ENCODE measurements around the gene SERPINA6.

Gene SERPINA6

DNA sequence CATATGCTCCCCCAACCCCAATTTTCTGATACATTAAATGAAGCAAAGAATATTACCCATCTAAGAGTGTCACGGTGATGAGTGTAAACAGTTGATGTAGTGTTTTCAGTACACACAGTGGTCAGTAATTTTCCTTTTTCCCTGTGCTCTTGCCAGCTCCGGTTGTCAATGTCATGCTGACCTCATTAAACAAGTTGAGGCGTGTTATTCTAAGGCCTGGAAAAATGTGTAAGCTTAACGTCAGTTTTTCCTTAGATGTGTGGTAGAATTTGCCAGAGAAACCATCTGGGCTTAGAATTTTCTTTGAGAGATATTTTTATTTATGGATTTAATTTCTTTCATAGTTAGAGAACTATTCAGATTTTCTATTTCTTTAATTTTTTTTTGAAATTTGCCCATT lies 11.7 kb upstream of the SERPINA6 start:
- H3K4me3 ChIP-seq (replicated peaks; ENCODE audit: low read depth, low read length) = no peak overlapping the region
- no peak for DNase-seq (ENCODE audit: low read depth)
- TF ChIP-seq, protein P1, sequence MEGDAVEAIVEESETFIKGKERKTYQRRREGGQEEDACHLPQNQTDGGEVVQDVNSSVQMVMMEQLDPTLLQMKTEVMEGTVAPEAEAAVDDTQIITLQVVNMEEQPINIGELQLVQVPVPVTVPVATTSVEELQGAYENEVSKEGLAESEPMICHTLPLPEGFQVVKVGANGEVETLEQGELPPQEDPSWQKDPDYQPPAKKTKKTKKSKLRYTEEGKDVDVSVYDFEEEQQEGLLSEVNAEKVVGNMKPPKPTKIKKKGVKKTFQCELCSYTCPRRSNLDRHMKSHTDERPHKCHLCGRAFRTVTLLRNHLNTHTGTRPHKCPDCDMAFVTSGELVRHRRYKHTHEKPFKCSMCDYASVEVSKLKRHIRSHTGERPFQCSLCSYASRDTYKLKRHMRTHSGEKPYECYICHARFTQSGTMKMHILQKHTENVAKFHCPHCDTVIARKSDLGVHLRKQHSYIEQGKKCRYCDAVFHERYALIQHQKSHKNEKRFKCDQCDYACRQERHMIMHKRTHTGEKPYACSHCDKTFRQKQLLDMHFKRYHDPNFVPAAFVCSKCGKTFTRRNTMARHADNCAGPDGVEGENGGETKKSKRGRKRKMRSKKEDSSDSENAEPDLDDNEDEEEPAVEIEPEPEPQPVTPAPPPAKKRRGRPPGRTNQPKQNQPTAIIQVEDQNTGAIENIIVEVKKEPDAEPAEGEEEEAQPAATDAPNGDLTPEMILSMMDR (IDR thresholded peaks at IDR 0.05; ENCODE audit: low read length, missing control alignments) = no peak

DNA sequence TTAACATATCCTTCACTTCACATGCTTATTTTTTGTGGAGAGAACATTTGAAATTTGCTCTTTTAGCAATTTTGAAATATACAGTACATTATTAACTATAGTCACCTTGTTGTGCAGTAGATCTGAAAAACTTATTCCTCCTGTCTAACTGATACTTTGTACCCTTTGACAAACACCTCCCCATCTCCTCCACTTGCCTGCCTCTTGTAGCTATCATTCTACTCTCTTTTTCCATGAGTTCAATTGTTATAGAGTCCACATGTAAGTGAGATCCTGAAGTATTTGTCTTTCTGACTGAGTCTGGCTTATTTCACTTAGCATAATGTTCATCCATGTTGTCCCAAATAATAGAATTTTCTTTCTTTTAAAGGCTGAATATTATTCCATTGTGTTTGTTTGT lies 9.5 kb upstream of the SERPINA6 start:
- DNase-seq (ENCODE audit: low read depth) = no peak
- TF ChIP-seq, protein P1 (IDR thresholded peaks at IDR 0.05; ENCODE audit: low read length, missing control alignments) = no peak
- no peak overlapping the region for H3K4me3 ChIP-seq (replicated peaks; ENCODE audit: low read depth, low read length)

DNA sequence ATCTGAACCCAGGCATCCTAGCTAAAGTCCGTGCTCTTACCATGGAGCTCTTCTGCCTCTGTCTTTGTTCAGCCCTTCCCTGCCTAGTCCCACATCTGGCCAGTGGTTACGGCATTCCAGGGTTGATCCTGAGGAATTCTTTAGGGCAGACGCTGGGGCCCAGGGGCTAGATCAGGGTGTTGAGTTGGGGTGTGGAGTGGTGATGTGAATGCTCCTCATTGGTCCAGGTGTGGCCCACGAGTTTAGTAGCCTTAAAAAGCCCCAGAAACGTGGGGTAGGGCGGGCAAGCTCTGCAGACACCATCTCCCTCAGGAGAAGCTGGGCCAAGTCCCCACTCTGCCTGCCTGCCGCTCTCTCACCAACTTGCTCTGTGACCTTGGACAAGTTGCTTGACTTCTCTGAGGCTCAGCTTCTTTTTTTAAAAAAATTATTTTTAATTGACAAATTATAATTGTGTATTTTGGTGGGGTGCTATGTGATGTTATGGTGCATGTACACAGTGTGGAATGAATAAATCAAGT lies 9.0 kb upstream of the SERPINA6 start:
- TF ChIP-seq, protein P1 (IDR thresholded peaks at IDR 0.05; ENCODE audit: low read length, missing control alignments) = no peak
- DNase-seq (ENCODE audit: low read depth) = no peak
- H3K4me3 ChIP-seq (replicated peaks; ENCODE audit: low read depth, low read length) = no peak overlapping the region

DNA sequence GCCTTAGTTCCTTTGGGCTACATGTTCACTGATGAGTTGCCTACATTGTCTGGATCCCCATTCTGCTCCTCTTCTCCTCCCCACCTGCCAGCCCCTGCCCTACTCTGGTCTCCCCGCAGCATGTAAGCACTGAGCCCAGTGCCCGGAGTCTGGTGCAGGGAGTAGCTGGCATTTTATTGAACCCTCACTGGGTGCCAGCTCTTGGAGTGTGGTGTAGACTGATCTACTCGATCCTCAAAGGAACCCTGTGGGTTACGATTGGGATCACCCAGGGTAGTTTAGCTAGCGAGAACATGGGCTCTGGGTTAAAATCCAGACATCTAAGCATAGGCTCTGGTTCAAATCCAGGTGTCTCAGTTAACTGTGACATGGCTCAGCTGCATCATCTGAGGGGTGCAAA lies 8.3 kb upstream of the SERPINA6 start:
- H3K4me3 ChIP-seq (replicated peaks; ENCODE audit: low read depth, low read length) = no peak overlapping the region
- no peak for DNase-seq (ENCODE audit: low read depth)
- TF ChIP-seq, protein P1 (IDR thresholded peaks at IDR 0.05; ENCODE audit: low read length, missing control alignments) = no peak

DNA sequence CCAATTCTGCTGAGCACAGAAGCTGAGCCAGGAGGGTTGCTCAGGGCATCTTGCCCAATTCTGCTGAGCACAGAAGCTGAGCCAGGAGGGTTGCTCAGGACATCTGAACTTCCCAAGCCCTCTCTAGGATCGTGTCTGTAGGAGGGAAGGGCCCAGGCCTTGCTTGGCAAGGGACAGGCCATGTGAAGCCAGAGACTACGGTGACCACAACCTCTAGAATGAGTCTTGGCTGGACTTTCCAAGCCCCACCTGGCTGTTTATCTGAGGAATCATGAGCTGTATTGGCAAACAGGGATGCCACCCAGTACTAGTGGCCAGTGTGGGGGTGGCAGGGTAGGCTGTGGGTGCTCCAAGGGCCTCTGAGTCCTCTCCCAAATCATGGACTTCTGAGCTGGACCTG lies 7.7 kb upstream of the SERPINA6 start:
- TF ChIP-seq, protein P1 (IDR thresholded peaks at IDR 0.05; ENCODE audit: low read length, missing control alignments) = no peak
- no peak for DNase-seq (ENCODE audit: low read depth)
- H3K4me3 ChIP-seq (replicated peaks; ENCODE audit: low read depth, low read length) = no peak overlapping the region

DNA sequence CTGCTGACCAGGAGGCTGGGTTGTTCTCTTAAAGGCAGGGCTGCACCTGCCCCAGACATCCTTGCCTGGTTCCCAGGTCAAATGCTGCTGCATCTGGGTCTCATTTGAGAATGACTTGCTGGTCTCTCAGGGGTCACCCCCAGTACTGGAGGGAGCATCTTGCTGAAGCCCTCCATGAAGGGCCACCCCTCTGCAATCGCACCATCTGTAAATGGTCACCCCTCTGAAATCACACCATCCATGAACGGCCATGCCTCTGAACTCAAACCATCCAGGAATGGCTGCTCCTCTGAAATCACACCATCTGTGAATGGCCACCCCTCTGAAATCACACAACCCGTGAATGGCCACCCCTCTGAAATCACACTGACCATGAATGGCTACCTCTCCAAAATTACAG lies 7.3 kb upstream of the SERPINA6 start:
- TF ChIP-seq, protein P1 (IDR thresholded peaks at IDR 0.05; ENCODE audit: low read length, missing control alignments) = no peak
- no peak for DNase-seq (ENCODE audit: low read depth)
- no peak overlapping the region for H3K4me3 ChIP-seq (replicated peaks; ENCODE audit: low read depth, low read length)

DNA sequence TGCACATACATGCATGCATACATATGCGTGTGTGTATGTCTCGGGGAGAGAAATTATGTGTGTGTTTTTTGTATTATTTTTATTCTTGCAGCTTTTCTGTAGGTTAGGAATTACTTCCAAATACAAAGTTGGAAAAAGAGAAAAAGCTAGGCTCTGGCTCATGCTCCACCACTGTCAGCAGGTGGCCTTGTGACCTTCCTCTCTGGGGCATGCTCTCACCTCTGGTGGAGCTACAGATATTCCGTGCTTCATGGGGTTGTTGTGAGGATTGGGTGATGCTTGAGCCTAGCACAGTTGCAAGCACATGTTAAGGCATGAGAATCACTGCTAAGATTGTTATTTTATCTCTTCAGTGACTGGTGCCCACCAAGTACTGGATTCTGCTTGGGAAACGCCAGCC lies 6.7 kb upstream of the SERPINA6 start:
- DNase-seq (ENCODE audit: low read depth) = no peak
- H3K4me3 ChIP-seq (replicated peaks; ENCODE audit: low read depth, low read length) = no peak overlapping the region

More for the DNA sequence above, 6.7 kb upstream of the SERPINA6 start:
- TF ChIP-seq, protein P1 (IDR thresholded peaks at IDR 0.05; ENCODE audit: low read length, missing control alignments) = no peak
